ENCODE measurements around the gene PCSK5. TPM values are rescaled to one million over a fixed set of nuclear protein-coding genes. Genes with fewer than 3 reads are reported as not detected.
A peak's percentile ranks its signal among the peaks of the same experiment; 100 is the strongest.

Gene PCSK5
- total and polyA plus RNA-seq, 5 experiments from 2014 or later, result 6.5 to 22.8 (median 14.7) TPM

DNA sequence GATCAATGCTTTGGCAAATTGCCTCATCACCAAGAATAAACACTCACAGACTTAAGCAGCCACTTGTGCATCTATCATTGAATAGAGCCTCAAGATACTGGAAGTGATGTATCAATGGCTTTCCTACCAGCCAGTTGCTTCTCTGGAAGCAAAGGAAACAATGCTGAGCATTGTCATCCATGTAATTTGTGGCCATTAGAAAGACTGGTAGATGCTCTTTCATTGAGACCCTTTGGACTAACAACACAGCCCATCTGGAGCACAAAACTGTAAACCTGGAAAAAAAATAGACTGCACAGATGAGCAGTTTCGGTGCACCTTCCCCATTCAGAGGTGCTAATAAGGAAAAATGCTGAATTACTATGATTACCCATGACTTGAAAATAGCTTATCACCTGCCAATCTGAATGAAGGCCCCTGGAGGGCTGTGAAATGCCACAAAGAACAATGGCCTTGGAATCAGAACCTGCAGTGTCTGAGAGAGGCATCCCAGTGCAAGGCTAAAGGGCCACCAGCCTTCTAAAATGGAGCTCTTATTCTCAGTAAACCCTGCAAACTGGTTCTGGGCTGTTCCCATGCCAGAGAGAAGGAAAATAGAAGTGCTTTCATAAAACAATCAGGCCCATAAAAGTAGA, 376.3 kb downstream of the PCSK5 start:
- peak overlapping the region in 2 of 10 donors; percentile 29 to 60 for H3K27ac Mint-ChIP-seq
- peaks cover 0 to 4% (median 0%) of the 10 kb centered on the region in 5 donors for H3K27me3 Mint-ChIP-seq
- DNase-seq (no peak), ATAC-seq (no peak)
- H3K9me3 Mint-ChIP-seq, result peaks cover 0 to 17% (median 4%) of the 10 kb centered on the region in 9 donors
- H3K4me1 Mint-ChIP-seq, result no peaks in the 10 kb centered on the region
- POLR2A ChIA-PET, result no interaction called here
- no peak overlapping the region for H3K4me3 Mint-ChIP-seq
- H3K36me3 Mint-ChIP-seq, result no peaks in the 10 kb centered on the region

DNA sequence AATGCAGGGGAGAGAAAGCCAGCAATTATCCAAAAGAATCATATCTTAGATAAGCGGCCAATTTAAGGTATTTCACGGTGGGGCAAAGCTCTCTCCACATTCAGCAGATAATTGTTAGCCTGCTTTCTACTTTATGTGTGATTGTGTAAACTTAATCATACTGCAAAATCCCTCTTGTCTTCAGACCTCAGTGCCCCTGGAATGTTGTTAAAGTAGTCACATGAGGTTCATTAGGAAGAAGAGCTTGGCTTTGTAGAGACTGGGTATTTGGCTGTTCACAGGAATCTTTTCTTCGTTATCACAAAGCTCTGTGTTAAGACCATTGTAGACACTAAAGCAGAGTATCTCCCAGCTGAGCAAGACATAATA, 376.8 kb downstream of the PCSK5 start:
- Mint-ChIP-seq H3K27me3 (peaks cover 0 to 4% (median 0%) of the 10 kb centered on the region in 5 donors), H3K9me3 (peaks cover 0 to 17% (median 3%) of the 10 kb centered on the region in 9 donors), H3K4me1 (no peaks in the 10 kb centered on the region), H3K4me3 (no peak overlapping the region), H3K27ac (no peak overlapping the region), H3K36me3 (no peaks in the 10 kb centered on the region)
- ATAC-seq (no peak), DNase-seq (no peak)
- POLR2A ChIA-PET, result no interaction called here

DNA sequence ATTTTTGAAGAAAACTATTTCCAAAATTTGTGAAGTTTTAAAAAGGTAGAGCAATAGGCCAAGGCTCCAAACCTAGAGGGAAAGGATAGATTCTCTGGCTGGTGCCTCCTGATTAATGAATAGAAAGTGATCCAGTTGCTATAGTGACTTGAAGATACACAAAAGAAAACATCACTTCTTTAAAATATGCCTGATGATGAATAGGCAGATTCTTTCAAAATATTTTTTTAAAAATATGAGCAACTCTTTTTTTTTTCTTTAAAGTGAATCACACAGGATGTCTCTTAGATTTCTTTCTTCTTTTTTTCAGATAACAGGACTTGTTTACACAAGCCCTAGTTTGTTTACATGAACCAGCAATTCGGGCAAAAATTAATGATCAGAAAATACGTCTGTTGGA, 379.3 kb downstream of the PCSK5 start:
- DNase-seq (no peak), ATAC-seq (no peak)
- Mint-ChIP-seq H3K36me3 (no peaks in the 10 kb centered on the region), H3K27me3 (no peaks in the 10 kb centered on the region), H3K9me3 (no peaks in the 10 kb centered on the region), H3K27ac (no peak overlapping the region), H3K4me1 (no peaks in the 10 kb centered on the region), H3K4me3 (no peak overlapping the region)
- POLR2A ChIA-PET, result no interaction called here

DNA sequence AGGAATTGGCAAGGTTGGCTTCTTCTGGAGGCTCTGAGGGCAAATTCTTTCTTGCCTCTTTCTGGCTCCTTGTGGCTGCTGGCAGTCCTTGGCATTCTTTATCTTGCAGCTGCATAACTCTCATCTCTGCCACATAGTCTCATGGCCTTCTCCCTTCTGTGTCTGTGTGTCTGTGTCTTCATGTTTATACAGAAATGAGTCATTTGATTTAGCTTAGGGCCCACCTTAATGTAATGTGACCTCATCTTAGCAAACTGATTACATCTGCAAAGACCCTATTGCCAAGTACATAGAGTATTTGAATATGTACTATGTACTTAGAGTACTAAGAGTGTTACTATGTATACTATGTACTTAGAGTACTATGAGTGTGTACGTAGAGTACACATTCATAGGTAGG, 381.3 kb downstream of the PCSK5 start:
- H3K9me3 Mint-ChIP-seq, result no peaks in the 10 kb centered on the region
- H3K27me3 Mint-ChIP-seq, result no peaks in the 10 kb centered on the region
- H3K4me1 Mint-ChIP-seq, result peaks cover 0 to 2% (median 0%) of the 10 kb centered on the region in 4 donors
- no peak overlapping the region for H3K27ac Mint-ChIP-seq
- no peak for ATAC-seq
- H3K36me3 Mint-ChIP-seq, result no peaks in the 10 kb centered on the region
- no peak overlapping the region for H3K4me3 Mint-ChIP-seq
- DNase-seq, result no peak
- POLR2A ChIA-PET, result no interaction called here

DNA sequence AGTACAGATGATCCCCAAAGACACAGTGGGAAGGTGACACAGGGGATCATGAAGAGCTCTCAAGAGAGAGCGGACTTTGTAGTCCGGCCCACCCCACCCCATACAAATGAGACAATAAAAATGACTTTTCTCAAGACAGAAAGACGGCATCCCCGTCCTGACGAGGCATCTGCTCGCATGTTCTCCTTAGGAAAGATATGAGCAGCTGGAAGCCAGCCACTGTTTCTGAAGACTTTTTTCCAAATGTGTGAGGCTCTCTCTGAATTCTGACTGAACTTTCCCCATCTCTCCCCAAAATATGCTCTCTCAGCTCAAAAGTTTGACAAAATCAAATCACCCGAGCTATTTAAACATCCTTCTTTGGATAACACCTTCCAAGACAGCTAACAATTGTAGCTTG, 398.6 kb downstream of the PCSK5 start:
- Mint-ChIP-seq H3K36me3 (peaks cover 0 to 1% (median 0%) of the 10 kb centered on the region in 3 donors), H3K4me3 (no peak overlapping the region), H3K4me1 (no peaks in the 10 kb centered on the region), H3K27ac (no peak overlapping the region), H3K27me3 (no peaks in the 10 kb centered on the region), H3K9me3 (no peaks in the 10 kb centered on the region)
- POLR2A ChIA-PET, result interaction anchor here (0.5 kb wide), 1 partner anchor 346 kb away, joined by 5 read pairs; no protein-coding TSS in a partner anchor
- DNase-seq (no peak), ATAC-seq (no peak)

DNA sequence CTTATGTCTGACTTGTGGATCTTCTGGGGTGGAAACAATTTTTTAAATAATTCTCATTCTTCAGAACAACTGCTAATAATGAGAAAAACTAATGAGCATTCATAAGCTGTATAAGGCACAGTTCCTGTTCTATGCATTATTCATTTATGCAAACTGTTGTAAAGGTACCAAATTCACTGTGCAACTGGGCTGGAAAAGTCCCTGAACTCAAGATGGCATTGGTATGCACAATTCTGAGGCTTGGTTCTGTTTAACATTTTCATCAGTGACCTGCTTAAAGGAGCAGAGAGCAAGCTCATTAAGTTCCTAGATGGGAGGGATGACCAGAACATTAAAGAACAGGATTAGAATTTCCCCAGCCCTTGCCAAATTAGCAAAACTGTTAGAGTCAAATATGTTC, 399.2 kb downstream of the PCSK5 start:
- Mint-ChIP-seq H3K4me3 (no peak overlapping the region), H3K4me1 (no peaks in the 10 kb centered on the region), H3K27me3 (no peaks in the 10 kb centered on the region), H3K27ac (no peak overlapping the region), H3K36me3 (no peaks in the 10 kb centered on the region), H3K9me3 (no peaks in the 10 kb centered on the region)
- ATAC-seq (no peak), DNase-seq (no peak)
- POLR2A ChIA-PET, result interaction anchor here (0.5 to 0.6 kb wide), 3 partner anchors 21 to 1271 kb away, joined by 3 to 5 read pairs (median 5); no protein-coding TSS in a partner anchor

DNA sequence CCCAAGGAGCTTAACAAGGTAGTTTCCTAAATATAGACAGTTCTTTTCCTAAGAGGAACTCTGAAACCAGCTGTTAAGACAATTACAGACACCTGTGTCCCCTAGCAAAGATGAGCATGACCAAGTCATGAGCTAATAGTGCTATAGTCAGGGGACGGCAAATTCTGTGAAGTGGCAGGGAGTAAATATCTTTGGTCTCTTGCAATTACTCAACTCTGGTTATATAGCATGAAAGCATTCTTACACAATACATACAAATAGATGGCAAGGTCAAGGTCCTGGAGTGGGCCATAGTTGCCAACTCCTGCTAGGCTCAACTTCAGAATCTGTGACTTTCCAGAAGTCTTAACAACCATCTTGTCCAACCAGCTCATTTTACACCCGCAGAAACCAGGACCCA, 400.1 kb downstream of the PCSK5 start:
- Mint-ChIP-seq H3K27ac (peak overlapping the region in 1 of 10 donors; percentile 10), H3K9me3 (no peaks in the 10 kb centered on the region), H3K4me1 (no peaks in the 10 kb centered on the region), H3K27me3 (no peaks in the 10 kb centered on the region), H3K4me3 (no peak overlapping the region), H3K36me3 (no peaks in the 10 kb centered on the region)
- POLR2A ChIA-PET, result interaction anchor here (0.5 kb wide), 1 partner anchor 1272 kb away, joined by 5 read pairs; no protein-coding TSS in a partner anchor
- DNase-seq (no peak), ATAC-seq (no peak)

DNA sequence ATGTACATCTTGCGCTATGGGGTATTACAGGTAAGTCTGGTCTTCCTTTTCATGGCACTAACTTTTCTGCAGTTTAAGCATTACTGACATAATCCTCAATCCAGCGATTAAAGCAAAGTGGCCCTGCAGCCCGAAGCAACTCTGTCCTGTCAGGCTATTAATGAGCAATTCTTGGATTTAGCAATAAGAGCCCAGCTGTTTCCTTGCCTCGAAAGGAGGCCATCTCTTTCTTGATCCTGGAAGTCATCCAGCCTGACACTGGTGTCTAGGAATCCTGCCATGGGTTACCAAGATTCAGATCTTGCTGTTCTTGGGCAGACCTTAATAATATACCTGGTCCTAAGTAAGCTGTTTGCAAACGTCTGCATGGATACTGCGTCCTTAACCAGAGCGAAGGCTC, 401.8 kb downstream of the PCSK5 start:
- POLR2A ChIA-PET, result no interaction called here
- Mint-ChIP-seq H3K4me1 (no peaks in the 10 kb centered on the region), H3K9me3 (no peaks in the 10 kb centered on the region), H3K27me3 (peaks cover 0 to under 1% (median 0%) of the 10 kb centered on the region in 5 donors), H3K4me3 (no peak overlapping the region), H3K36me3 (no peaks in the 10 kb centered on the region), H3K27ac (no peak overlapping the region)
- ATAC-seq (no peak), DNase-seq (no peak)

DNA sequence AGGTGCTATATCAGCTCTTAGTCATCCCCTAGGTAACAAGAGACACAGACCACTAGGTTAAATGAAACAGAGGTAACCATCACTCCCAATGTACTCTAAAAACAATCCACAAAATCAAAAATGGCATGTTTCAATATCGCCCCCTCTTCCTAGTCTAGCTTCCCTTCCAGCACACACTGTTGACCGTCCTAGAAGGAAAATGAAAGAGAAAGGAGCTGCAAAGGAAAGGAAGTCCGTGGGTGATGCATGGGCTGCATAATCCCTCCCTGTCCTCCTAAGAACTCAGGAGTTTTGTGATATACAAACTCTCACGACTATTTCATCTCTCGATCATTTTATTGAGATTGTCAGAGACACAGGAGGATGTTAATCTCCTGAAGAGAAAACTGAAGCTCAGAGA, 402.2 kb downstream of the PCSK5 start:
- no peak overlapping the region for H3K4me3 Mint-ChIP-seq
- POLR2A ChIA-PET, result no interaction called here
- H3K27ac Mint-ChIP-seq, result no peak overlapping the region
- ATAC-seq (no peak), DNase-seq (no peak)
- H3K4me1 Mint-ChIP-seq, result no peaks in the 10 kb centered on the region
- no peaks in the 10 kb centered on the region for H3K36me3 Mint-ChIP-seq
- no peaks in the 10 kb centered on the region for H3K9me3 Mint-ChIP-seq
- peaks cover 0 to 1% (median 0%) of the 10 kb centered on the region in 5 donors for H3K27me3 Mint-ChIP-seq

DNA sequence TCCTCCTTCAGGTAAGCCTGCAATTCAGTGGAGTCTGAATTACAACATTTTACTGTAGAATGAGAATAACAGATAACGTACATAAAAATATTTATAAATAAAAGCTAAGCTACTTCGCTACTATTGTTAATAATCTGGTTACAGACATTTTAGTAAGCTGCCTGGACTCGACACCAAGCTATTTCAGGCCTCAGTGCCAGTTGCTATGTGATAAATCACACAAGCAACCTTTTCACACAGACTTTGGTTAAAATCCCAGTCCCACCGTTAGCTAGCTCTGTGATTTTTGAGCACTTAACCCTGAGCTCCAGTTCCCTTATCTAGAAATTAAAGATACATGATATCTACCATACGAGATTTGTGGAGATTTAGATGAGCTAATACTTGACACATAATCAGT, 403.8 kb downstream of the PCSK5 start:
- H3K4me1 Mint-ChIP-seq, result no peaks in the 10 kb centered on the region
- no peaks in the 10 kb centered on the region for H3K36me3 Mint-ChIP-seq
- ATAC-seq (no peak), DNase-seq (no peak)
- H3K4me3 Mint-ChIP-seq, result no peak overlapping the region
- H3K9me3 Mint-ChIP-seq, result no peaks in the 10 kb centered on the region
- POLR2A ChIA-PET, result interaction anchor here (0.7 kb wide), 1 partner anchor 10 kb away, joined by 4 read pairs; no protein-coding TSS in a partner anchor
- H3K27me3 Mint-ChIP-seq, result peaks cover 0 to 1% (median 0%) of the 10 kb centered on the region in 5 donors
- H3K27ac Mint-ChIP-seq, result no peak overlapping the region

DNA sequence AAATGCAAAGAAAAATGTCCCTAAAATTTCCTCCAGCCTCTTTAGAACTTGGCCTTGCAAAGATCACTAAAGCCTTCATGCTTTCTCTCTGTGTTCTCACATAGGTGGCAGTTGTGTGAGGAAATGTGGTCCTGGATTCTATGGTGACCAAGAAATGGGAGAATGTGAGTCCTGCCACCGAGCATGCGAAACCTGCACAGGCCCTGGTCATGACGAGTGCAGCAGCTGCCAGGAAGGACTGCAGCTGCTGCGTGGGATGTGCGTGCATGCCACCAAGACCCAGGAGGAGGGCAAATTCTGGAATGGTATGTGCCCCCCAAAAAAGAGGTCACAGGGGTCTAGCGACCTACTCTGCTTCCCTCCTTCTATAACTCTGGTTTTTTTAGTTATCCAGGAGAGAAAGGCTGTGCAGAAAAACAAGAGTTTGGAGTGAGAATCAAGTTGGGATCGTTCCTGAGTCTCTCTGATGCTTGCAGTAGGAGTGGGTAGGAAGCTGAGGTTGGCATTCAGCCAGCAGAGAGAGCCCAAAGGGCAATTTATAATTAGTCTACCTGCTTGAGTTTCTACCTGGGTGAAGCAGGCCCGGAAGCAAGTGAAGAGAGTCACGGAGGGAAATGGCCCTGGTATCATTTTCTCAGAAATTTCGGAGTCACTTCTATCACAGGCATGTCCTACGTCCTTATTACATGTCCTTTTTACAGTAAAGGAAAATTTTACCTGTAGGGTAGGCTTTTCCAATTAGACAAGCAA, 406.3 kb downstream of the PCSK5 start:
- Mint-ChIP-seq H3K4me3 (no peak overlapping the region), H3K9me3 (no peaks in the 10 kb centered on the region), H3K36me3 (no peaks in the 10 kb centered on the region), H3K27me3 (peaks cover 0 to 1% (median 0%) of the 10 kb centered on the region in 5 donors), H3K4me1 (no peaks in the 10 kb centered on the region), H3K27ac (no peak overlapping the region)
- DNase-seq (no peak), ATAC-seq (no peak)
- POLR2A ChIA-PET, result no interaction called here

DNA sequence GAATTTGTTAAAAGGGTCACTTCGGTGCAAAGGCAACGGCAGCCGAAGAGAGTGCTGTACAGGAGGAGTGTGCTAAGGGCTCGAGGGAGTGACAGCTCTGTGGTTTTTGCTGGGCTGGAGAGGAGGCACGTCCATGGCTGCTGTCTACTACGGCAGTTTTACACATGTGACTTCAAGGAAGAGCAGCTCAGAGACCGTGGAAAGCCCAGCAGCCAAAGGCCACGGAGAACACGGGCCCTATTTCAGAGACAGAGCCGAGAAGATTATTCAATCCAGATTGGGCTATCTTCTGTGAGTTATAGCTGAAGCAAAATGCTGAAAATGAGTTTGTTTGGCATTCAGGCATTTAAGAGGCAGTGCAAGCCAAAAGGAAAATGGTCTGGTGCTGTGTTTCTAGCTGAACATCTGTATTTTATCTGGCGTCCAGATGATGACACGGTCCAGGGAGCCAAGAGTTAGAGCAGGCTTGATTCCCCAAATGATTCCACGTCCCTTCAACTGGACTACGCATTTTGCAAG, 407.3 kb downstream of the PCSK5 start:
- Mint-ChIP-seq H3K27ac (no peak overlapping the region), H3K36me3 (no peaks in the 10 kb centered on the region), H3K4me3 (no peak overlapping the region), H3K4me1 (no peaks in the 10 kb centered on the region), H3K9me3 (no peaks in the 10 kb centered on the region), H3K27me3 (peaks cover 0 to 1% (median 0%) of the 10 kb centered on the region in 5 donors)
- DNase-seq (no peak), ATAC-seq (no peak)
- POLR2A ChIA-PET, result no interaction called here

DNA sequence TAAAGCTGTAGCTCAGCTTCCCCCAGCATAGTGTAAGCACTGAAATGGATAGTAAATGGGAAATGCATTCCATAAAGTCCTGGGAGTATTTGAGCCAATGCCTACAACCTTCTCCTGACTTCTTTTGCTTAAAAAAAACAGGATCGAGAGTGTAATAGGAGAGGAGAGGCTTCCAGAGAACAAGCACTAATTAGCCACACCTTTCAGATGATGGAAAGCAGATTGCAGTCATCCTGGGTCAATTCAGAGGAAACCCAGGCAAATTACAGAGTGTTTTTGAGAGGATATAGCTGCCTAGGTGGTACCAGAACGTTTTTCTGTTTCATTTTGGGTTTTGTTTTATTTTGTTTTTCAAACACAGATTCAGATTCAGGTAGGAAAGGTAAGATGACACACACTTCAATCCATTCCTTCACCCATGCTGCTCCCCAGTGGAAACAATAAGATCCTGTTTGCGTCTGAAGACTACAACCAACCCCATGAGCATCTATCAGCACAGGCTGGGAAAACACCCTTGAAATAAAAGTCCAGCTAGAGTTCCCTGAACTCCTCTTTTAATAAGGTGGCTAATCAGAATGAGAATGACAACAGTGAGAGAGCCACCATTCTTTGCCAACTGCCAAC, 408.2 kb downstream of the PCSK5 start:
- ATAC-seq (no peak), DNase-seq (no peak)
- Mint-ChIP-seq H3K4me1 (no peaks in the 10 kb centered on the region), H3K36me3 (no peaks in the 10 kb centered on the region), H3K9me3 (no peaks in the 10 kb centered on the region), H3K27ac (no peak overlapping the region), H3K27me3 (peaks cover 0 to 1% (median 0%) of the 10 kb centered on the region in 5 donors), H3K4me3 (no peak overlapping the region)
- POLR2A ChIA-PET, result no interaction called here

Data from naive thymus-derived CD8-positive, alpha-beta T cell (primary cell).